Natural killer cell treated with Interleukin-12 subunit alpha and Interleukin-12 subunit beta and Interleukin-15 and Interleukin-18, amount 100 ng/mL, for 72 hours (primary cell): ENCODE measurements around the gene FN1. TPM values are rescaled to one million over a fixed set of nuclear protein-coding genes. Genes with fewer than 3 reads are reported as not detected.
A peak's percentile ranks its signal among the peaks of the same experiment; 100 is the strongest.

Experiments used
- ATAC-seq, 2 donors: fragments of 150-1000 bp; cut with Tn5 transposase in 1 of 2; sonication (Bioruptor Pico), chemical (Tn5 transposase) in 1 of 2; 2 replicates each; pipeline ENCODE4 v1.10.0; 2021
- DNase-seq: peaks from one replicate; pipeline ENCODE4 v3.0.0; 2022; ENCODE audit warnings: low spot score
- H3K27ac Mint-ChIP-seq, 2 donors: 1 replicate in 1 of 2; 2 replicates in 1 of 2; pipeline ENCODE4 v1.8.0; 2022; ENCODE audit warnings: mixed read lengths in 2 of 2, mild to moderate bottlenecking in 1 of 2, moderate library complexity in 1 of 2
- H3K27me3 Mint-ChIP-seq, 2 donors: 1 replicate in 1 of 2; 2 replicates in 1 of 2; pipeline ENCODE4 v1.8.0; 2022; ENCODE audit warnings: mixed read lengths in 2 of 2
- H3K36me3 Mint-ChIP-seq: one replicate; pipeline ENCODE4 v1.8.0; 2022; ENCODE audit warnings: mixed read lengths
- H3K4me1 Mint-ChIP-seq, 2 donors: 1 replicate in 1 of 2; 2 replicates in 1 of 2; pipeline ENCODE4 v1.8.0; 2022; ENCODE audit warnings: low read depth in 2 of 2, mixed read lengths in 2 of 2, mild to moderate bottlenecking in 1 of 2
- H3K4me3 Mint-ChIP-seq: one replicate; pipeline ENCODE4 v1.8.0; 2022; ENCODE audit warnings: mixed read lengths
- H3K9me3 Mint-ChIP-seq: 2 replicates; pipeline ENCODE4 v1.8.0; 2022; ENCODE audit warnings: mixed read lengths
- total RNA-seq, 2 donors: library from RNA; stranded (reverse); gene quantifications; one replicate each; pipeline ENCODE4 v1.2.3, GENCODE V29; 2022

Gene FN1
- 1 to 10 TPM; 8.7 to 8.8 TPM for total RNA-seq

- H3K27ac Mint-ChIP-seq, result peak within 1 kb of the TSS in 1 of 2 donors; percentile 39
- H3K27me3 Mint-ChIP-seq, result peaks cover 35 to 67% of the 10 kb centered on the region in 2 donors
- peak; percentile 87 to 90 for ATAC-seq
- peak within 1 kb of the TSS; percentile 74 for H3K4me3 Mint-ChIP-seq
- H3K36me3 Mint-ChIP-seq, result no peaks in the 10 kb centered on the region
- peak; percentile 77 for DNase-seq
- H3K4me1 Mint-ChIP-seq, result peaks cover 22 to 28% of the 10 kb centered on the region in 2 donors
- H3K9me3 Mint-ChIP-seq, result no peaks in the 10 kb centered on the region
These were observed at the start of gene FN1 for GRCh38 chr2:215435870-215436704. Gene FN1 (minus strand): TSS chr2:215436068. CDS start chr2:215435802, 266 bp downstream.

- DNase-seq, result no peak
- no peak overlapping the region for H3K4me3 Mint-ChIP-seq
- no peaks in the 10 kb centered on the region for H3K36me3 Mint-ChIP-seq
- H3K4me1 Mint-ChIP-seq, result no peaks in the 10 kb centered on the region
- no peaks in the 10 kb centered on the region for H3K9me3 Mint-ChIP-seq
- ATAC-seq, result no peak
- H3K27me3 Mint-ChIP-seq, result peaks cover 21 to 44% of the 10 kb centered on the region in 2 donors
- H3K27ac Mint-ChIP-seq, result no peak overlapping the region
These were observed 49.2 kb upstream of the FN1 start for GRCh38 chr2:215485032-215485431.

GRCh38 chr2:215484570-215484969 is 48.7 kb upstream of the FN1 start:
- Mint-ChIP-seq H3K4me3 (no peak overlapping the region), H3K4me1 (no peaks in the 10 kb centered on the region)
- ATAC-seq, result no peak

GRCh38 chr2:215483431-215483830 is 47.6 kb upstream of the FN1 start:
- Mint-ChIP-seq H3K4me1 (no peaks in the 10 kb centered on the region), H3K27me3 (peaks cover 17 to 37% of the 10 kb centered on the region in 2 donors), H3K9me3 (no peaks in the 10 kb centered on the region), H3K27ac (no peak overlapping the region), H3K4me3 (no peak overlapping the region), H3K36me3 (no peaks in the 10 kb centered on the region)
- DNase-seq, result no peak
- no peak for ATAC-seq

More at GRCh38 chr2:215484570-215484969, 48.7 kb upstream of the FN1 start:
- H3K36me3 Mint-ChIP-seq, result no peaks in the 10 kb centered on the region
- DNase-seq, result no peak
- H3K9me3 Mint-ChIP-seq, result no peaks in the 10 kb centered on the region
- peaks cover 22 to 44% of the 10 kb centered on the region in 2 donors for H3K27me3 Mint-ChIP-seq
- no peak overlapping the region for H3K27ac Mint-ChIP-seq

- no peak overlapping the region for H3K27ac Mint-ChIP-seq
- H3K27me3 Mint-ChIP-seq, result peaks cover 21 to 26% of the 10 kb centered on the region in 2 donors
- H3K4me3 Mint-ChIP-seq, result no peak overlapping the region
- ATAC-seq (no peak), DNase-seq (no peak)
- H3K9me3 Mint-ChIP-seq, result no peaks in the 10 kb centered on the region
- H3K36me3 Mint-ChIP-seq, result no peaks in the 10 kb centered on the region
- H3K4me1 Mint-ChIP-seq, result no peaks in the 10 kb centered on the region
These were observed 43.8 kb upstream of the FN1 start for GRCh38 chr2:215479536-215480240.

- Mint-ChIP-seq H3K4me3 (no peak overlapping the region), H3K4me1 (no peaks in the 10 kb centered on the region), H3K27ac (no peak overlapping the region), H3K9me3 (no peaks in the 10 kb centered on the region), H3K36me3 (no peaks in the 10 kb centered on the region), H3K27me3 (peaks cover 21 to 32% of the 10 kb centered on the region in 2 donors)
- ATAC-seq, result no peak
- no peak for DNase-seq
These were observed 43.3 kb upstream of the FN1 start for GRCh38 chr2:215479121-215479520.

- no peak for ATAC-seq
- Mint-ChIP-seq H3K27ac (no peak overlapping the region), H3K4me3 (no peak overlapping the region), H3K4me1 (no peaks in the 10 kb centered on the region), H3K9me3 (no peaks in the 10 kb centered on the region), H3K27me3 (peaks cover 21 to 37% of the 10 kb centered on the region in 2 donors), H3K36me3 (no peaks in the 10 kb centered on the region)
- DNase-seq, result no peak
These were observed 40.6 kb upstream of the FN1 start for GRCh38 chr2:215476424-215476823.

GRCh38 chr2:215466097-215466909 is 30.4 kb upstream of the FN1 start:
- DNase-seq (no peak), ATAC-seq (no peak)
- no peaks in the 10 kb centered on the region for H3K4me1 Mint-ChIP-seq
- H3K36me3 Mint-ChIP-seq, result no peaks in the 10 kb centered on the region
- no peaks in the 10 kb centered on the region for H3K9me3 Mint-ChIP-seq
- H3K27me3 Mint-ChIP-seq, result peaks cover 6 to 17% of the 10 kb centered on the region in 2 donors
- H3K4me3 Mint-ChIP-seq, result no peak overlapping the region
- H3K27ac Mint-ChIP-seq, result no peak overlapping the region

GRCh38 chr2:215465256-215465655 is 29.4 kb upstream of the FN1 start:
- Mint-ChIP-seq H3K27ac (no peak overlapping the region), H3K9me3 (no peaks in the 10 kb centered on the region), H3K36me3 (no peaks in the 10 kb centered on the region), H3K4me1 (no peaks in the 10 kb centered on the region), H3K27me3 (peaks cover 4 to 15% of the 10 kb centered on the region in 2 donors), H3K4me3 (no peak overlapping the region)
- no peak for ATAC-seq
- no peak for DNase-seq

- ATAC-seq (peak in 1 of 2 donors; percentile 15), DNase-seq (no peak)
- Mint-ChIP-seq H3K27ac (no peak overlapping the region), H3K4me3 (no peak overlapping the region), H3K4me1 (no peaks in the 10 kb centered on the region), H3K9me3 (no peaks in the 10 kb centered on the region), H3K36me3 (no peaks in the 10 kb centered on the region), H3K27me3 (peaks cover 2 to 15% of the 10 kb centered on the region in 2 donors)
These were observed 26.1 kb upstream of the FN1 start for GRCh38 chr2:215461836-215462532.

GRCh38 chr2:215460682-215461382 is 25.0 kb upstream of the FN1 start:
- DNase-seq (no peak), ATAC-seq (no peak)
- Mint-ChIP-seq H3K36me3 (no peaks in the 10 kb centered on the region), H3K27ac (no peak overlapping the region), H3K4me3 (no peak overlapping the region), H3K9me3 (no peaks in the 10 kb centered on the region), H3K27me3 (peaks cover 2 to 22% of the 10 kb centered on the region in 2 donors), H3K4me1 (no peaks in the 10 kb centered on the region)

- no peak overlapping the region for H3K4me3 Mint-ChIP-seq
- H3K27me3 Mint-ChIP-seq, result peaks cover 9 to 32% of the 10 kb centered on the region in 2 donors
These were observed 20.1 kb upstream of the FN1 start for GRCh38 chr2:215455958-215456357.

More at GRCh38 chr2:215455958-215456357, 20.1 kb upstream of the FN1 start:
- ATAC-seq (no peak), DNase-seq (no peak)
- no peak overlapping the region for H3K27ac Mint-ChIP-seq
- no peaks in the 10 kb centered on the region for H3K9me3 Mint-ChIP-seq
- no peaks in the 10 kb centered on the region for H3K4me1 Mint-ChIP-seq
- no peaks in the 10 kb centered on the region for H3K36me3 Mint-ChIP-seq
